ENCODE measurements around the gene MAP2K2. TPM values are rescaled to one million over a fixed set of nuclear protein-coding genes. Genes with fewer than 3 reads are reported as not detected.

MAP2K2 gene
- total RNA-seq, 1 donor from 2014 or later = 154 TPM

- Mint-ChIP-seq H3K4me3 (ENCODE audit: low read depth) (no peak overlapping the region), H3K36me3 (ENCODE audit: insufficient read depth) (peaks cover 3% of the 10 kb centered on the region), H3K9me3 (ENCODE audit: low read depth) (no peaks in the 10 kb centered on the region), H3K4me1 (ENCODE audit: low read depth) (peaks cover 12% of the 10 kb centered on the region), H3K27me3 (no peaks in the 10 kb centered on the region), H3K27ac (no peak overlapping the region)
- no peak for DNase-seq (ENCODE audit: low spot score, unreplicated experiment)
- TF ChIP-seq CTCF (IDR thresholded peaks at IDR 0.05; ENCODE audit: unreplicated experiment) = no peak
Observed at GRCh38 chr19:4121815-4122214, 2.1 kb downstream of the MAP2K2 start.

- no peaks in the 10 kb centered on the region for H3K27me3 Mint-ChIP-seq
- H3K4me3 Mint-ChIP-seq (ENCODE audit: low read depth) = no peak overlapping the region
- H3K9me3 Mint-ChIP-seq (ENCODE audit: low read depth) = no peaks in the 10 kb centered on the region
- peaks cover 3% of the 10 kb centered on the region for H3K36me3 Mint-ChIP-seq (ENCODE audit: insufficient read depth)
- TF ChIP-seq CTCF (IDR thresholded peaks at IDR 0.05; ENCODE audit: unreplicated experiment) = no peak
- DNase-seq (ENCODE audit: low spot score, unreplicated experiment) = no peak
- H3K27ac Mint-ChIP-seq = peak overlapping the region; percentile 23
- H3K4me1 Mint-ChIP-seq (ENCODE audit: low read depth) = peaks cover 12% of the 10 kb centered on the region
Observed at GRCh38 chr19:4121273-4121612, 2.7 kb downstream of the MAP2K2 start.

- H3K27me3 Mint-ChIP-seq = no peaks in the 10 kb centered on the region
- no peak for DNase-seq (ENCODE audit: low spot score, unreplicated experiment)
- H3K9me3 Mint-ChIP-seq (ENCODE audit: low read depth) = no peaks in the 10 kb centered on the region
- H3K36me3 Mint-ChIP-seq (ENCODE audit: insufficient read depth) = peaks cover 5% of the 10 kb centered on the region
- TF ChIP-seq CTCF (IDR thresholded peaks at IDR 0.05; ENCODE audit: unreplicated experiment) = no peak
- peak overlapping the region; percentile 23 for H3K27ac Mint-ChIP-seq
- no peak overlapping the region for H3K4me3 Mint-ChIP-seq (ENCODE audit: low read depth)
- peaks cover 12% of the 10 kb centered on the region for H3K4me1 Mint-ChIP-seq (ENCODE audit: low read depth)
Observed at GRCh38 chr19:4120559-4121272, 3.2 kb downstream of the MAP2K2 start.

GRCh38 chr19:4119763-4120162 lies 4.2 kb downstream of the MAP2K2 start:
- no peak for TF ChIP-seq CTCF (IDR thresholded peaks at IDR 0.05; ENCODE audit: unreplicated experiment)
- Mint-ChIP-seq H3K27me3 (no peaks in the 10 kb centered on the region), H3K27ac (no peak overlapping the region), H3K9me3 (ENCODE audit: low read depth) (no peaks in the 10 kb centered on the region), H3K36me3 (ENCODE audit: insufficient read depth) (peaks cover 7% of the 10 kb centered on the region), H3K4me1 (ENCODE audit: low read depth) (peaks cover 12% of the 10 kb centered on the region), H3K4me3 (ENCODE audit: low read depth) (no peak overlapping the region)
- DNase-seq (ENCODE audit: low spot score, unreplicated experiment) = no peak

- H3K36me3 Mint-ChIP-seq (ENCODE audit: insufficient read depth) = peaks cover 19% of the 10 kb centered on the region
Observed at GRCh38 chr19:4115818-4116385, 8.0 kb downstream of the MAP2K2 start.

More at GRCh38 chr19:4115818-4116385, 8.0 kb downstream of the MAP2K2 start:
- no peak for TF ChIP-seq CTCF (IDR thresholded peaks at IDR 0.05; ENCODE audit: unreplicated experiment)
- Mint-ChIP-seq H3K27ac (no peak overlapping the region), H3K4me1 (ENCODE audit: low read depth) (no peaks in the 10 kb centered on the region), H3K4me3 (ENCODE audit: low read depth) (no peak overlapping the region), H3K9me3 (ENCODE audit: low read depth) (no peaks in the 10 kb centered on the region), H3K27me3 (no peaks in the 10 kb centered on the region)
- DNase-seq (ENCODE audit: low spot score, unreplicated experiment) = no peak
